GM18907 (cell line): Measurements from ENCODE around the gene MAML1.

Source experiments
- ATAC-seq: cut with Tn5 transposase; IDR thresholded peaks from one replicate; pipeline ENCODE4 v1.9.1; 2021; ENCODE audit warnings: mild to moderate bottlenecking, moderate library complexity; ENCODE audit not compliant: unreplicated experiment

MAML1 gene

DNA sequence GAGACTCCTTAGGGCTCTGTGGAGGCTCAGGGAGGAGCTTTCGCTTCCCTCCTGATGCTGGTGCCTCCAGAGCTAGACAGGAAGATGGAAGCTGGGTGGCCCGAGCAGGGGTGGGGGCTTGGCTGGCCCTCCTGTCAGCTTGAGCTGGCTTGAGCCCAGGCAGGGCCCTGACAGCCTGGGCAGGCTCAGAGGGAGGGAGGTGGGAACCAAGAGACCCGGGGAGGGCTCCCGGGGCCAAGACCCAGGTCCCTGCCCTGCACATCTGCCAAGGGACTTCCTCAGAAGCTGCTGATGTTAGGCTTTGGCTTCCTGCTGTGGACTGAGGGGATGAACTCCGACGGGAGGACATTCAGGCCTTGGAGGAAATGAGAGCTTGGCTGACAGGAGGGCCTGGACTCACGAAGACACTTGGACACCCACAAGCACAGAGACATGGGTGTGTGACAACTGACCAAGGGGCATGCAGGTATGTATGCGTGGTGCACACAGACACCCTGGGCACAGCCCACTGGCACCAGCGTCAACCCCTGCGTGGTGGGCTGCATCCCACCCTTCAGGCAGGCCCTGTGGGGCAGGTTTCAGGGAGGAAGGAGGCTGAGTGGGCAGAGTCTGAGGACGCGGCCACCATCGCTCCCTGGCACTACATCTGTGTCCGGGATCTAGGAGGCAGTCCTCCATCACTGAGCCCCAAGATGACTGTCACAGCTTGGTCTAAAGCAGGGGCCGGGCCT is 59.4 kb downstream of the MAML1 start:
- ATAC-seq: no peak

- no peak for ATAC-seq
These were observed 60.2 kb downstream of the MAML1 start for GRCh38 chr5:179792612-179793467.

- ATAC-seq: no peak
These were observed 61.0 kb downstream of the MAML1 start, which contains the start of gene LTC4S for GRCh38 chr5:179793468-179794139. Gene LTC4S, plus strand, starts transcription at chr5:179793986. Its CDS starts 95 bp downstream, at chr5:179794081.

- ATAC-seq: no peak
These were observed 61.5 kb downstream of the MAML1 start for GRCh38 chr5:179794171-179794570.

GRCh38 chr5:179794575-179794974 is 62.0 kb downstream of the MAML1 start:
- no peak for ATAC-seq

- peak; percentile 1 for ATAC-seq
These were observed 62.6 kb downstream of the MAML1 start for GRCh38 chr5:179795049-179795862.

DNA sequence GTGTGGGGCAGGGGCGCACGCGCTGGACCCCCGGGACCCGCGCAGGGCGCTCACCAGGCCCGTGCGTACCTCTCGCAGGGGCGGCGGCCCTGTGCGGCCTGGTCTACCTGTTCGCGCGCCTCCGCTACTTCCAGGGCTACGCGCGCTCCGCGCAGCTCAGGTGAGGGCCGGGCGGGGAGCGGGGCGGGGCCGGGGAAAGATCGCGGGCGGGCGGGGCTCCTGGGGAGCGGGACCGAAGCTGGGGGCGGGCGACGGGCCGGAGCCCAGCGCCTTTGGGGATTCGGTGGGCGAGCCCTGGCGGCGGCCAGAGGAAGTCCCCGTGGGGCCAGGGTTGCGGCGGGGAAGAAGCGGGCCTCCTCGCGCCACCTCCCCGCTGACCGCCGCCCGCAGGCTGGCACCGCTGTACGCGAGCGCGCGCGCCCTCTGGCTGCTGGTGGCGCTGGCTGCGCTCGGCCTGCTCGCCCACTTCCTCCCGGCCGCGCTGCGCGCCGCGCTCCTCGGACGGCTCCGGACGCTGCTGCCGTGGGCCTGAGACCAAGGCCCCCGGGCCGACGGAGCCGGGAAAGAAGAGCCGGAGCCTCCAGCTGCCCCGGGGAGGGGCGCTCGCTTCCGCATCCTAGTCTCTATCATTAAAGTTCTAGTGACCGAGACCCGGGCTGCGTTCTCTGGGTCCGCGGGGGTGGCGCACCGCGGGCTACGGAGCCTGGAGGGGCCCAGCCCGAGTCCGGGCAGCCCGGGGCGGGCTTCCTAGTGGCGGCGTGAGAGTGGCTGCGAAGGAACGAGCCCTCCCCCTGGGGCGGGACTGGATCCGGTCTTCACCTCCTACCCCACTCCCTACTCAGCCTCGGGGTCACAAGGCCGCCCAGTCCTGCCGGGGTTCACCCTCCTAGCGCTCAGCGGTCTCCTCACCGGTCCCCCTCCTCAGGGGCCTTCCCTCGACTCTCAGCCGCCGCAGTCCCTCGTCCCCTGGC is 63.5 kb downstream of the MAML1 start:
- peak; percentile 69 for ATAC-seq

GRCh38 chr5:179796877-179797608 is 64.4 kb downstream of the MAML1 start:
- no peak for ATAC-seq

GRCh38 chr5:179797741-179798140 is 65.1 kb downstream of the MAML1 start:
- no peak for ATAC-seq

- ATAC-seq: no peak
These were observed 65.6 kb downstream of the MAML1 start for GRCh38 chr5:179798144-179798770.

DNA sequence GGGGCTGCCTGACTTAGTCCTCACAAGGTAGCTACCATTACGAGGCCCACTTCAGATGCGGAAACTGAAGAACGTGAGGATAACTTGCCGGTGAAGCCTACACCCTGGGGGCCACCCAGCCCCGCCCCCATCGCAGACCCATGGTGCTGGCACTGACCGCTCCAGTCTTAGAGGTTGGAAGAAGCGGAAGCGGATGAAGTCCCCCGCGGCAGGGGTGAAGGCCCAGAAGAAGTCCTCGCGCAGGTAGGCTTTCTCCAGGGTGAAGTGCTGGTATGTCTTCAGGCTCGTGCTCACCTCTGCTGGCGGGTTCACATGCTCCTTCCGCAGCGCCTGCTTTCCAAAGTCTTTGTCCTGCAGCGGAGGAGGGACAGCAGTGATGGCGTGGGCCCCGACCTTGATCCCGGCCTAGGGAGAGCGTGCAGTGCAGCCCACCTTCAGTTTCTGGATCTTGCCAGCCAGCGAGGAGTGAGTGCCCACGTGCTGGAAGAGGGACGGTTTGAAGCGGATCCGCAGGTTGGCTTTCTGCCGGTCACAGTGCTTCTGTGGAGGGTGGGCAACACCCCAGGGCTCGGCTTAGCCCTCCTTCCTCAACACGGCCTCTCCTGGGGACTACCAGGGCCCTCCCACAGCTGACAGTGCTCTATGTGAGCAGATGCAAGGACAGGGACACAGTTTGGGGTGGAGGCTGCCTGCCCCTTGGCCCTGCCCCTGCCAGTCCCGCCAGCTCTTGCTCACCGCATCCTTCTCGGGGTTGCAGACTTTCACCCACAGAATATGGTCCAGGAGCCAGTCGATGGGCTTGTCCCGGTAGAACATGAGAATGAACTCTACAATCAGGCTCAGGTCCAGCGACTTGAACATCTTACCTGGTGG is 66.4 kb downstream of the MAML1 start:
- no peak for ATAC-seq

DNA sequence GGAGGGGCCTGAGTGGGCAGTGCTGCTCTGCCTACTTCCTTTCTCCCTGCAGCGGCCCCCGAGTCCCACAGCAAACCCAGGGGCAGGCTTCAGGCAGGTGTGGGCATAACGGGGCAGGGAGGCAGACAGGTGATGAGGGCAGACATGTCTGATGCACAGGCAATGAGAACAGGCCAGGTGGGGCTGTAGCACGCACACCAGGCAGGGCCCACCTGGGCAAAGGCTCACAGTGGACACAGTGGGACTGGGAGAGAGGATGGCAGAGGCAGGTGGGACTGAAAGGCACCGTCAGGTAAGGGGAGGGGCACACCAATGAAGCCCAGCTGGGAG is 67.0 kb downstream of the MAML1 start:
- ATAC-seq: no peak

DNA sequence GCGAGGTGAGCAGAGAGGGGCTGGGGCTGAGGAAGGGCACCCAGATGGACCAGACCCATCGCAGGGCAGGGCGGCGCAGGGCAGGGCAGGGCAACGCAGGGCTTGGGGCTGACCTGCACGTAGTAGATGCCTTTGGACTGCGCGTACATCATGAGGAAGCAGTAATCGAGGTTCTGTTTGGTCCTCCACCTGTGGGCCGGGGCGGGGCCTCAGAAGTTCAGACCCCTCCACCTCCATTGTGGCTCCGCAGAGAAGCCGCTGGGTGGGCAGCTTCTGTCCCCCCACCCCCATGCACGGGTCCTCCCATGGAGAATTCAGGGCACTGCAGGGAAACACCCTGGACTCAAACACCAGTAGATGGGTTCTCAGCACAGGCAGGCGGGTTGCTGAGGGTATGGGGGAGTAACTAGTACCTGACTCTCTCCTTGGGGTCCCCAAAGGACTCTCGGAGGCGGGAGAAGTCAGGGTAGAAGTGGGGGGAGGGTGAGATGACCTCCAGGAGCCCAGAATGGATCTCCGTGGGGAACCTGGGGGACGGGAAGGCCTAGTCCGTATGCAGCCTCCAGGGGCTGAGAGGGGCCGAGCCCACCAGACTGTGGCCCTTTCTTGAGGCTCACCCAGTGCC is 67.6 kb downstream of the MAML1 start:
- ATAC-seq: no peak

- no peak for ATAC-seq
These were observed 68.1 kb downstream of the MAML1 start for GRCh38 chr5:179800696-179801201.

GRCh38 chr5:179801304-179802206 is 68.9 kb downstream of the MAML1 start:
- ATAC-seq: peak; percentile 45
